ENCODE data around the gene C1QL2.
A peak's percentile ranks its signal among the peaks of the same experiment; 100 is the strongest.

Gene C1QL2

GRCh38 chr2:119169717-119170116, 11.2 kb upstream of the C1QL2 start:
- Mint-ChIP-seq H3K27ac (no peak overlapping the region), H3K27me3 (peaks cover 12% of the 10 kb centered on the region)

GRCh38 chr2:119160361-119160990, 1.9 kb upstream of the C1QL2 start:
- Mint-ChIP-seq H3K4me3 (no peak overlapping the region), H3K9me3 (no peaks in the 10 kb centered on the region), H3K4me1 (peaks cover 2% of the 10 kb centered on the region), H3K36me3 (ENCODE audit: low read depth) (no peaks in the 10 kb centered on the region), H3K27me3 (peaks cover 47% of the 10 kb centered on the region), H3K27ac (no peak overlapping the region)
- ATAC-seq (no peak), DNase-seq (no peak)

More at GRCh38 chr2:119169717-119170116, 11.2 kb upstream of the C1QL2 start:
- no peaks in the 10 kb centered on the region for H3K9me3 Mint-ChIP-seq
- H3K4me3 Mint-ChIP-seq = no peak overlapping the region
- no peak for ATAC-seq
- H3K36me3 Mint-ChIP-seq (ENCODE audit: low read depth) = no peaks in the 10 kb centered on the region
- H3K4me1 Mint-ChIP-seq = no peaks in the 10 kb centered on the region
- DNase-seq = no peak

- no peak overlapping the region for H3K27ac Mint-ChIP-seq
- peaks cover 2% of the 10 kb centered on the region for H3K4me1 Mint-ChIP-seq
- peaks cover 54% of the 10 kb centered on the region for H3K27me3 Mint-ChIP-seq
- H3K9me3 Mint-ChIP-seq = no peaks in the 10 kb centered on the region
- no peak for DNase-seq
- H3K4me3 Mint-ChIP-seq = no peak overlapping the region
- no peak for ATAC-seq
- no peaks in the 10 kb centered on the region for H3K36me3 Mint-ChIP-seq (ENCODE audit: low read depth)
These were observed 570 bp downstream of the C1QL2 start for GRCh38 chr2:119157850-119158511.

- no peaks in the 10 kb centered on the region for H3K9me3 Mint-ChIP-seq
- ATAC-seq = no peak
- H3K36me3 Mint-ChIP-seq (ENCODE audit: low read depth) = no peaks in the 10 kb centered on the region
- H3K4me1 Mint-ChIP-seq = peaks cover 2% of the 10 kb centered on the region
- DNase-seq = no peak
- H3K27me3 Mint-ChIP-seq = peaks cover 52% of the 10 kb centered on the region
- H3K27ac Mint-ChIP-seq = no peak overlapping the region
- H3K4me3 Mint-ChIP-seq = no peak overlapping the region
These were observed 1.4 kb downstream of the C1QL2 start for GRCh38 chr2:119156891-119157773.

- ATAC-seq (no peak), DNase-seq (no peak)
- Mint-ChIP-seq H3K4me3 (no peak overlapping the region), H3K27me3 (peaks cover 55% of the 10 kb centered on the region), H3K4me1 (peaks cover 2% of the 10 kb centered on the region), H3K36me3 (ENCODE audit: low read depth) (no peaks in the 10 kb centered on the region), H3K27ac (no peak overlapping the region), H3K9me3 (no peaks in the 10 kb centered on the region)
These were observed 2.3 kb downstream of the C1QL2 start for GRCh38 chr2:119156105-119156890.

GRCh38 chr2:119155633-119156032, 2.9 kb downstream of the C1QL2 start:
- H3K9me3 Mint-ChIP-seq = no peaks in the 10 kb centered on the region
- no peak for DNase-seq
- H3K27ac Mint-ChIP-seq = no peak overlapping the region
- H3K27me3 Mint-ChIP-seq = peaks cover 56% of the 10 kb centered on the region
- peaks cover 2% of the 10 kb centered on the region for H3K4me1 Mint-ChIP-seq
- no peak overlapping the region for H3K4me3 Mint-ChIP-seq
- H3K36me3 Mint-ChIP-seq (ENCODE audit: low read depth) = no peaks in the 10 kb centered on the region
- no peak for ATAC-seq

GRCh38 chr2:119154076-119154475, 4.5 kb downstream of the C1QL2 start:
- H3K27me3 Mint-ChIP-seq = peaks cover 44% of the 10 kb centered on the region
- no peaks in the 10 kb centered on the region for H3K36me3 Mint-ChIP-seq (ENCODE audit: low read depth)
- no peak overlapping the region for H3K4me3 Mint-ChIP-seq

GRCh38 chr2:119149611-119150010, 8.9 kb downstream of the C1QL2 start:
- ATAC-seq = no peak
- Mint-ChIP-seq H3K27ac (no peak overlapping the region), H3K4me1 (no peaks in the 10 kb centered on the region), H3K4me3 (no peak overlapping the region), H3K27me3 (peaks cover 18% of the 10 kb centered on the region), H3K36me3 (ENCODE audit: low read depth) (no peaks in the 10 kb centered on the region), H3K9me3 (no peaks in the 10 kb centered on the region)
- DNase-seq = no peak

More at GRCh38 chr2:119154076-119154475, 4.5 kb downstream of the C1QL2 start:
- Mint-ChIP-seq H3K4me1 (peaks cover 2% of the 10 kb centered on the region), H3K27ac (no peak overlapping the region), H3K9me3 (no peaks in the 10 kb centered on the region)
- DNase-seq (no peak), ATAC-seq (no peak)

GRCh38 chr2:119147776-119148715, 10.5 kb downstream of the C1QL2 start:
- no peaks in the 10 kb centered on the region for H3K36me3 Mint-ChIP-seq (ENCODE audit: low read depth)
- no peak for DNase-seq
- no peak for ATAC-seq
- H3K27me3 Mint-ChIP-seq = peaks cover 10% of the 10 kb centered on the region
- H3K27ac Mint-ChIP-seq = no peak overlapping the region
- H3K4me1 Mint-ChIP-seq = no peaks in the 10 kb centered on the region
- H3K4me3 Mint-ChIP-seq = no peak overlapping the region
- H3K9me3 Mint-ChIP-seq = no peaks in the 10 kb centered on the region

GRCh38 chr2:119144806-119145205, 13.7 kb downstream of the C1QL2 start:
- Mint-ChIP-seq H3K4me1 (no peaks in the 10 kb centered on the region), H3K27ac (no peak overlapping the region), H3K27me3 (peaks cover 4% of the 10 kb centered on the region), H3K36me3 (ENCODE audit: low read depth) (no peaks in the 10 kb centered on the region), H3K4me3 (no peak overlapping the region), H3K9me3 (no peaks in the 10 kb centered on the region)
- ATAC-seq (no peak), DNase-seq (no peak)

- Mint-ChIP-seq H3K36me3 (ENCODE audit: low read depth) (no peaks in the 10 kb centered on the region), H3K9me3 (no peaks in the 10 kb centered on the region), H3K27me3 (peaks cover 8% of the 10 kb centered on the region), H3K4me1 (no peaks in the 10 kb centered on the region), H3K4me3 (no peak overlapping the region), H3K27ac (no peak overlapping the region)
- no peak for ATAC-seq
- DNase-seq = no peak
These were observed 15.7 kb downstream of the C1QL2 start for GRCh38 chr2:119142824-119143223.

- DNase-seq (peak; percentile 15), ATAC-seq (peak; percentile 42)
- H3K27me3 Mint-ChIP-seq = peaks cover 7% of the 10 kb centered on the region
- H3K27ac Mint-ChIP-seq = no peak overlapping the region
- H3K4me3 Mint-ChIP-seq = no peak overlapping the region
- no peaks in the 10 kb centered on the region for H3K36me3 Mint-ChIP-seq (ENCODE audit: low read depth)
- H3K9me3 Mint-ChIP-seq = no peaks in the 10 kb centered on the region
- no peaks in the 10 kb centered on the region for H3K4me1 Mint-ChIP-seq
These were observed 21.0 kb downstream of the C1QL2 start for GRCh38 chr2:119137502-119137901.

GRCh38 chr2:119136872-119137271, 21.7 kb downstream of the C1QL2 start:
- Mint-ChIP-seq H3K36me3 (ENCODE audit: low read depth) (no peaks in the 10 kb centered on the region), H3K9me3 (no peaks in the 10 kb centered on the region), H3K27me3 (peaks cover 7% of the 10 kb centered on the region), H3K4me3 (no peak overlapping the region), H3K27ac (no peak overlapping the region), H3K4me1 (no peaks in the 10 kb centered on the region)
- ATAC-seq (no peak), DNase-seq (no peak)

Data from activated naive CD8-positive, alpha-beta T cell treated with anti-CD3 and anti-CD28 coated beads, Interleukin-2, amount 50 U/mL, for 24 hours (primary cell).